ENCODE results near the gene NOTCH4.

DNA sequence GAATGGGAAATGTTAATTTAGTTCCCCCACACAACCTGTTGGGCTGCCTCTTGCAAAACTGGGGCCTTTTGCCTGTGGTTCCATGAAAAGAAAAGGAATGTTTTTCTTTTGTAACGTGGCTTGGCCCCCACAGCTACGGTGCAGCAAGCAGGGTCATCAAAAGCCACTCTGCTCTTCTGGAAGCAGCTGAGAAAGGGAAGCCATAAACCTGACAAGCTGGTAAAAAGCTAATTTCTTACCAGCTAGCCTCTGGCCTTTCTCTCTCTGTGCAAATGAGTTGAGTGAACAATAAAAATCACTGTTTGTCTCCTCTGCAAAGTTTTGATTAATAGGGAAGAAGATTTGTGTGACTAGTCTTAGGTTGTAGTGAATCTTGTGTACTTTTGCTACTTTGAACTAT lies 23.5 kb upstream of the NOTCH4 start:
- TF ChIP-seq PKNOX1 (IDR thresholded peaks at IDR 0.05) (no peak), SP1 (IDR thresholded peaks at IDR 0.05) (no peak), ZNF384 (IDR thresholded peaks at IDR 0.05) (no peak), FOXK2 (IDR thresholded peaks at IDR 0.05) (no peak)
